Body of pancreas (tissue), 4 donors: Measurements from ENCODE around the gene B3GNT4. TPM values are rescaled to one million over a fixed set of nuclear protein-coding genes. Genes with fewer than 3 reads are reported as not detected.

Experiments
- ATAC-seq: fragments of 150-250 bp; one replicate; pipeline ENCODE4 v1.9.1; 2016
- DNase-seq, 4 donors: peaks; one replicate each; pipeline ENCODE4 v3.0.0-alpha.2; 2019
- H3K27ac ChIP-seq, 4 donors: fragments of 200-600 bp; sonication (generic); 1 replicate in 3 of 4; 2 replicates in 1 of 4; pipeline versions ENCODE4 v1.5.1 to v1.6.1; 2016 to 2019; ENCODE audit warnings: mild to moderate bottlenecking in 1 of 4, mixed read lengths in 1 of 4, moderate library complexity in 1 of 4
- H3K27me3 ChIP-seq, 2 donors: fragments of 200-600 bp; sonication (generic); one replicate each; pipeline ENCODE4 v1.6.0; 2016; ENCODE audit warnings: mild to moderate bottlenecking in 1 of 2
- H3K36me3 ChIP-seq, 2 donors: fragments of 200-600 bp; sonication (generic); replicated peaks in 1 of 2; 2 replicates each; pipeline ENCODE4 v1.5.1; 2016; ENCODE audit warnings: low read depth in 2 of 2; ENCODE audit not compliant: insufficient read depth in 1 of 2
- H3K4me1 ChIP-seq: fragments of 200-600 bp; sonication (generic); one replicate; pipeline ENCODE4 v1.6.0; 2016
- H3K4me3 ChIP-seq, 2 donors: fragments of 200-600 bp; sonication (generic); 1 replicate in 1 of 2; 2 replicates in 1 of 2; pipeline ENCODE4 v1.5.1; 2016 to 2019
- H3K9me3 ChIP-seq, 3 donors: fragments of 200-600 bp; sonication (generic); 1 replicate in 2 of 3; 2 replicates in 1 of 3; pipeline ENCODE4 v1.5.1; 2016
- CTCF ChIP-seq, 7 experiments: fragments of 450-650 bp in 4 of 7; fragments of 200-600 bp in 3 of 7; sonication (generic) in 3 of 7; IDR thresholded peaks; one replicate each; pipeline ENCODE4 v1.5.1; 2016 to 2019; ENCODE audit warnings: antibody characterized with exemption in 7 of 7
- POLR2A ChIP-seq, 3 donors: fragments of 450-650 bp; IDR thresholded peaks; one replicate each; pipeline ENCODE4 v1.6.1; 2016; ENCODE audit warnings: antibody characterized with exemption in 3 of 3, mild to moderate bottlenecking in 2 of 3
- WGBS, 2 donors: methylation state at CpG; one replicate each; pipeline ENCODE4 v1.1.5; 2017; 5-methylcytosine and 5-hydroxymethylcytosine counted together
- intact Hi-C: fragments of 100-400 bp; cut with DNase I; formaldehyde crosslinking; loops from one replicate; pipeline ENCODE4 v1.15.1; 2023
- total RNA-seq, 2 donors: library from RNA; depleted of rRNA; stranded (reverse); fragments of >200 nt; gene quantifications; one replicate each; pipeline ENCODE4 v1.1.0, GENCODE V29; 2016

Gene B3GNT4
- total RNA-seq, 2 donors from 2014 or later, result not detected

GRCh38 chr12:122226366-122227125, 23.0 kb downstream of the B3GNT4 start:
- ATAC-seq (no peak), DNase-seq (no peak)
- TF ChIP-seq CTCF (IDR thresholded peaks at IDR 0.05) (no peak), POLR2A (IDR thresholded peaks at IDR 0.05) (no peak)
- peak overlapping the region in 2 of 4 donors; percentile 63 to 70 for H3K27ac ChIP-seq
- peaks cover 26% of the 10 kb centered on the region for H3K4me1 ChIP-seq
- H3K27me3 ChIP-seq, result no peaks in the 10 kb centered on the region
- H3K4me3 ChIP-seq, result no peak overlapping the region
- 8 to 36% methylated on average over 12 to 55 of the region's 55 CpGs for WGBS, 2 donors
- peaks cover 0 to 6% of the 10 kb centered on the region in 2 donors for H3K36me3 ChIP-seq
- intact Hi-C loops, result no loop called here
- no peaks in the 10 kb centered on the region for H3K9me3 ChIP-seq

GRCh38 chr12:122227341-122227740, 23.8 kb downstream of the B3GNT4 start:
- Histone ChIP-seq H3K9me3 (no peaks in the 10 kb centered on the region), H3K36me3 (peaks cover 0 to 8% of the 10 kb centered on the region in 2 donors), H3K4me3 (no peak overlapping the region), H3K4me1 (peaks cover 26% of the 10 kb centered on the region), H3K27me3 (no peaks in the 10 kb centered on the region), H3K27ac (no peak overlapping the region)
- 87 to 95% methylated on average over 17 of the region's 17 CpGs for WGBS, 2 donors
- TF ChIP-seq CTCF (IDR thresholded peaks at IDR 0.05) (no peak), POLR2A (IDR thresholded peaks at IDR 0.05) (no peak)
- no peak for DNase-seq
- no peak for ATAC-seq
- intact Hi-C loops, result no loop called here

- H3K4me3 ChIP-seq, result no peak overlapping the region
- TF ChIP-seq CTCF (IDR thresholded peaks at IDR 0.05), result no peak
- no peak for TF ChIP-seq POLR2A (IDR thresholded peaks at IDR 0.05)
- ATAC-seq, result no peak
- peaks cover 0 to 12% of the 10 kb centered on the region in 2 donors for H3K36me3 ChIP-seq
- no peak overlapping the region for H3K27ac ChIP-seq
- DNase-seq, result no peak
- 86 to 93% methylated on average over 5 of the region's 5 CpGs for WGBS, 2 donors
- no peaks in the 10 kb centered on the region for H3K27me3 ChIP-seq
- peaks cover 26% of the 10 kb centered on the region for H3K4me1 ChIP-seq
- intact Hi-C loops, result no loop called here
- H3K9me3 ChIP-seq, result no peaks in the 10 kb centered on the region
These were observed 24.6 kb downstream of the B3GNT4 start for GRCh38 chr12:122228092-122228491.

GRCh38 chr12:122230798-122231197, 27.3 kb downstream of the B3GNT4 start:
- TF ChIP-seq POLR2A (IDR thresholded peaks at IDR 0.05), result no peak
- Histone ChIP-seq H3K27ac (no peak overlapping the region), H3K9me3 (no peaks in the 10 kb centered on the region), H3K4me3 (no peak overlapping the region), H3K4me1 (peaks cover 8% of the 10 kb centered on the region), H3K36me3 (peaks cover 0 to 15% of the 10 kb centered on the region in 2 donors), H3K27me3 (no peaks in the 10 kb centered on the region)
- intact Hi-C loops, result no loop called here
- DNase-seq (no peak), ATAC-seq (no peak)
- WGBS, 2 donors, result 67 to 81% methylated on average over 5 to 6 of the region's 6 CpGs

GRCh38 chr12:122232691-122233090, 29.2 kb downstream of the B3GNT4 start:
- intact Hi-C loops, result no loop called here
- TF ChIP-seq POLR2A (IDR thresholded peaks at IDR 0.05) (no peak), CTCF (IDR thresholded peaks at IDR 0.05) (no peak)
- Histone ChIP-seq H3K4me3 (no peak overlapping the region), H3K4me1 (no peaks in the 10 kb centered on the region), H3K9me3 (no peaks in the 10 kb centered on the region), H3K36me3 (peaks cover 0 to 16% of the 10 kb centered on the region in 2 donors), H3K27me3 (no peaks in the 10 kb centered on the region), H3K27ac (no peak overlapping the region)
- WGBS, 2 donors, result 93 to 96% methylated on average over 3 to 10 of the region's 10 CpGs
- ATAC-seq, result no peak
- no peak for DNase-seq
